WTC11 (cell line): ENCODE measurements around the gene MED8. TPM values are rescaled to one million over a fixed set of nuclear protein-coding genes. Genes with fewer than 3 reads are reported as not detected.

ENCODE experiments used
- ATAC-seq: fragments of 200-7000 bp; cut with Tn5 transposase; 2 replicates; pipeline ENCODE4 v1.10.0; 2021; ENCODE audit warnings: mild to moderate bottlenecking, moderate library complexity
- CTCF ChIA-PET: fragments of 300-600 bp; sonication (Branson Sonifier 250); formaldehyde crosslinking; loops from one replicate; lab custom pipeline; 2021; ENCODE audit warnings: antibody characterized with exemption; lab: Charles Lee
- POLR2A ChIA-PET: fragments of 350-600 bp; sonication (Branson Sonifier 250); formaldehyde crosslinking; loops from one replicate; lab custom pipeline; 2021; ENCODE audit warnings: antibody characterized with exemption; lab: Charles Lee
- DNase-seq: peaks from one replicate; pipeline ENCODE4 v3.0.0; 2021; ENCODE audit warnings: low spot score
- H3K27ac Mint-ChIP-seq: 2 replicates; pipeline ENCODE4 v1.8.0; 2021; ENCODE audit warnings: mixed read lengths
- H3K27me3 Mint-ChIP-seq: 2 replicates; pipeline ENCODE4 v1.8.0; 2021; ENCODE audit warnings: low read depth, mild to moderate bottlenecking, moderate library complexity, mixed read lengths
- H3K36me3 Mint-ChIP-seq: 2 replicates; pipeline ENCODE4 v1.8.0; 2021; ENCODE audit warnings: mixed read lengths
- H3K4me1 Mint-ChIP-seq: 2 replicates; pipeline ENCODE4 v1.8.0; 2022; ENCODE audit warnings: mixed read lengths
- H3K4me3 Mint-ChIP-seq: 2 replicates; pipeline ENCODE4 v1.8.0; 2021; ENCODE audit warnings: mild to moderate bottlenecking, moderate library complexity, mixed read lengths
- H3K9me3 Mint-ChIP-seq: 2 replicates; pipeline ENCODE4 v1.8.0; 2021; ENCODE audit warnings: mixed read lengths
- CBFB ChIP-seq: sonication (generic); formaldehyde crosslinking; IDR thresholded peaks from 2 replicates; pipeline ENCODE4 v1.8.1; 2022; ENCODE audit warnings: mild to moderate bottlenecking, low read depth, missing genetic modification reagents
- CREB1 ChIP-seq: sonication (generic); formaldehyde crosslinking; IDR thresholded peaks from 2 replicates; pipeline ENCODE4 v1.8.0; 2023; ENCODE audit warnings: mild to moderate bottlenecking, missing genetic modification reagents
- CREM ChIP-seq: sonication (generic); formaldehyde crosslinking; IDR thresholded peaks from 2 replicates; pipeline ENCODE4 v1.8.1; 2022; ENCODE audit warnings: mild to moderate bottlenecking, missing genetic modification reagents, moderate library complexity
- FOXJ3 ChIP-seq: sonication (generic); formaldehyde crosslinking; IDR thresholded peaks from 2 replicates; pipeline ENCODE4 v1.9.0; 2021; ENCODE audit warnings: missing genetic modification reagents, mild to moderate bottlenecking, borderline replicate concordance
- FOXP1 ChIP-seq: sonication (generic); formaldehyde crosslinking; IDR thresholded peaks from 2 replicates; pipeline ENCODE4 v1.8.0; 2022; ENCODE audit warnings: missing genetic modification reagents, mild to moderate bottlenecking, moderate library complexity, borderline replicate concordance
- GRHL2 ChIP-seq: fragments of 250-450 bp; sonication (Bioruptor Pico); IDR thresholded peaks from 2 replicates; pipeline ENCODE4 v1.8.0; 2022; ENCODE audit warnings: mild to moderate bottlenecking, moderate library complexity; ENCODE audit not compliant: insufficient replicate concordance, severe bottlenecking
- HMGA2 ChIP-seq: fragments of 250-450 bp; sonication (Bioruptor Pico); IDR thresholded peaks from 2 replicates; pipeline ENCODE4 v1.4.0; 2021; ENCODE audit warnings: mild to moderate bottlenecking, moderate library complexity
- PRRX2 ChIP-seq: fragments of 250-450 bp; sonication (Bioruptor Pico); IDR thresholded peaks from 2 replicates; pipeline ENCODE4 v1.8.0; 2021; ENCODE audit warnings: mild to moderate bottlenecking
- RORB ChIP-seq: fragments of 250-450 bp; sonication (Bioruptor Pico); IDR thresholded peaks from 2 replicates; pipeline ENCODE4 v1.9.0; 2021; ENCODE audit warnings: mild to moderate bottlenecking
- SMAD3 ChIP-seq: sonication (generic); formaldehyde crosslinking; IDR thresholded peaks from 2 replicates; pipeline ENCODE4 v1.8.0; 2022; ENCODE audit warnings: missing genetic modification reagents, mild to moderate bottlenecking, borderline replicate concordance
- SMAD4 ChIP-seq: sonication (generic); formaldehyde crosslinking; IDR thresholded peaks from 2 replicates; pipeline ENCODE4 v1.8.0; 2022; ENCODE audit warnings: mild to moderate bottlenecking, missing genetic modification reagents
- SOX15 ChIP-seq: fragments of 250-450 bp; sonication (Bioruptor Pico); IDR thresholded peaks from 2 replicates; pipeline ENCODE4 v1.9.0; 2021; ENCODE audit warnings: mild to moderate bottlenecking
- SP1 ChIP-seq: sonication (generic); formaldehyde crosslinking; conservative IDR thresholded peaks from 2 replicates; pipeline ENCODE4 v1.8.1; 2022; ENCODE audit warnings: missing genetic modification reagents
- ZNF121 ChIP-seq: sonication (generic); formaldehyde crosslinking; IDR thresholded peaks from 2 replicates; pipeline ENCODE4 v1.8.0; 2023; ENCODE audit warnings: missing genetic modification reagents
- ZNF138 ChIP-seq: sonication (generic); formaldehyde crosslinking; conservative IDR thresholded peaks from 2 replicates; pipeline ENCODE4 v1.8.1; 2022; ENCODE audit warnings: mild to moderate bottlenecking, moderate library complexity, missing genetic modification reagents
- ZNF219 ChIP-seq: sonication (generic); formaldehyde crosslinking; IDR thresholded peaks from 2 replicates; pipeline ENCODE4 v1.8.0; 2023; ENCODE audit warnings: missing genetic modification reagents, mild to moderate bottlenecking, borderline replicate concordance
- ZNF232 ChIP-seq: sonication (generic); formaldehyde crosslinking; IDR thresholded peaks from 2 replicates; pipeline ENCODE4 v1.8.0; 2022; ENCODE audit warnings: mild to moderate bottlenecking, missing genetic modification reagents
- ZNF671 ChIP-seq: fragments of 250-450 bp; sonication (Bioruptor Pico); IDR thresholded peaks from 2 replicates; pipeline ENCODE4 v1.8.0; 2021; ENCODE audit warnings: mild to moderate bottlenecking
- total RNA-seq: library from RNA; stranded (reverse); gene quantifications from 3 replicates; pipeline ENCODE4 v1.2.3, GENCODE V29; 2021
- TF ChIP-seq, protein P1 (sequence below): sonication (generic); formaldehyde crosslinking; IDR thresholded peaks from 2 replicates; pipeline ENCODE4 v1.8.1; 2022; ENCODE audit warnings: mild to moderate bottlenecking, missing genetic modification reagents, moderate library complexity, borderline replicate concordance
- TF ChIP-seq, protein P2 (sequence below): fragments of 250-450 bp; sonication (Bioruptor Pico); IDR thresholded peaks from 2 replicates; pipeline ENCODE4 v1.8.0; 2021; ENCODE audit warnings: mild to moderate bottlenecking
- TF ChIP-seq, protein P3 (sequence below): sonication (generic); formaldehyde crosslinking; IDR thresholded peaks from 2 replicates; pipeline ENCODE4 v1.8.0; 2023; ENCODE audit warnings: missing genetic modification reagents, mild to moderate bottlenecking, borderline replicate concordance
- TF ChIP-seq, protein P4 (sequence below): sonication (generic); formaldehyde crosslinking; IDR thresholded peaks from 2 replicates; pipeline ENCODE4 v1.8.1; 2022; ENCODE audit warnings: low read depth, mild to moderate bottlenecking, moderate library complexity, missing genetic modification reagents, borderline replicate concordance
- TF ChIP-seq, protein P5 (sequence below): sonication (generic); formaldehyde crosslinking; IDR thresholded peaks from 2 replicates; pipeline ENCODE4 v1.8.0; 2023; ENCODE audit warnings: missing genetic modification reagents
- TF ChIP-seq, protein P6 (sequence below): fragments of 250-450 bp; sonication (Bioruptor Pico); IDR thresholded peaks from 2 replicates; pipeline ENCODE4 v1.9.0; 2021; ENCODE audit warnings: moderate library complexity, mild to moderate bottlenecking, inconsistent platforms, borderline replicate concordance
- TF ChIP-seq, protein P7 (sequence below): sonication (generic); formaldehyde crosslinking; IDR thresholded peaks from 2 replicates; pipeline ENCODE4 v1.8.1; 2023; ENCODE audit warnings: mild to moderate bottlenecking, missing genetic modification reagents, moderate library complexity
- TF ChIP-seq, protein P8 (sequence below): fragments of 250-450 bp; sonication (Bioruptor Pico); IDR thresholded peaks from 2 replicates; pipeline ENCODE4 v2.1.2; 2022; ENCODE audit warnings: mild to moderate bottlenecking, moderate library complexity
- TF ChIP-seq, protein P9 (sequence below): fragments of 250-450 bp; sonication (Bioruptor Pico); IDR thresholded peaks from 2 replicates; pipeline ENCODE4 v1.9.0; 2021; ENCODE audit warnings: mild to moderate bottlenecking

MED8 gene
- total RNA-seq, 1 experiment from 2014 or later = 17.7 TPM

DNA sequence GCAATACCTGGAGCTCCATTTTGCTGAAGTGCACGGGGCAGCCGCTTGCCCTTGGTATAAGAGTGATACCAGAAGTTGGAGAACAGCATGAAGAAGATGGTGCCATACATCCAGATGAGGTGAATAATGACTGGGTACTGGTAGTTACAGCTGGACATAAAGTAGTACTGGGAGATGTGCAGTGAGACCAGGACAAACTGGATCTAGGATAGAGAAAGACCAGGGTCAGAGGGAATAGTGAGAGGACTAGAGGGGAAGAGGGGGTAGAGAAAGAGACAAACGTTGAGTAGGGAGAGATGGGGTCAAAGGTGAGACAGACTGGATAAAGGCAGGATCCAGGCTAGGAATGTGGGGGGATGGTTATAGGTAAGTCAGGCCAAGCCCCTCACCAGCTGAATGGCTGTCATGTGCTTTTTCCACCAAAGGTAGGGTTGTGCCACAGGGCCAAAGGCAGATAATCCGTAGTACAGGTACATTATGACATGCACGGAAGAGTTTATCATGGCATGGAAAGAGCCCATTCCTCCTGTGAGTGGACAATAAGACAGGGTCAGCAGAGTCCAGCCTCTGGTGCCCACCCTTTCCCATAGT is 25.6 kb downstream of the MED8 start:
- Mint-ChIP-seq H3K9me3 (no peaks in the 10 kb centered on the region), H3K36me3 (peaks cover 53% of the 10 kb centered on the region), H3K27me3 (no peaks in the 10 kb centered on the region), H3K27ac (peak overlapping the region; percentile 34), H3K4me1 (peaks cover 47% of the 10 kb centered on the region), H3K4me3 (no peak overlapping the region)
- DNase-seq (no peak), ATAC-seq (no peak)
- CTCF ChIA-PET = interaction anchor here (1.5 kb wide), 1 partner anchor 50 kb away, joined by 7 read pairs; no protein-coding TSS in a partner anchor
- POLR2A ChIA-PET = no interaction called here
- TF ChIP-seq CREM = 0 out of 2 replicates have a peak, but pooled peaks have one; percentile 8
- TF ChIP-seq ZNF671 (CRISPR knock-in tag) = peak; percentile 53; the same call in 1 of the 2 replicates
- TF ChIP-seq CREB1 (CRISPR knock-in tag) = no peak
- no peak for TF ChIP-seq SOX15 (CRISPR knock-in tag)
- TF ChIP-seq, protein P1, sequence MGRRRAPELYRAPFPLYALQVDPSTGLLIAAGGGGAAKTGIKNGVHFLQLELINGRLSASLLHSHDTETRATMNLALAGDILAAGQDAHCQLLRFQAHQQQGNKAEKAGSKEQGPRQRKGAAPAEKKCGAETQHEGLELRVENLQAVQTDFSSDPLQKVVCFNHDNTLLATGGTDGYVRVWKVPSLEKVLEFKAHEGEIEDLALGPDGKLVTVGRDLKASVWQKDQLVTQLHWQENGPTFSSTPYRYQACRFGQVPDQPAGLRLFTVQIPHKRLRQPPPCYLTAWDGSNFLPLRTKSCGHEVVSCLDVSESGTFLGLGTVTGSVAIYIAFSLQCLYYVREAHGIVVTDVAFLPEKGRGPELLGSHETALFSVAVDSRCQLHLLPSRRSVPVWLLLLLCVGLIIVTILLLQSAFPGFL (CRISPR knock-in tag) = no peak
- TF ChIP-seq SMAD3 = no peak
- TF ChIP-seq, protein P2, sequence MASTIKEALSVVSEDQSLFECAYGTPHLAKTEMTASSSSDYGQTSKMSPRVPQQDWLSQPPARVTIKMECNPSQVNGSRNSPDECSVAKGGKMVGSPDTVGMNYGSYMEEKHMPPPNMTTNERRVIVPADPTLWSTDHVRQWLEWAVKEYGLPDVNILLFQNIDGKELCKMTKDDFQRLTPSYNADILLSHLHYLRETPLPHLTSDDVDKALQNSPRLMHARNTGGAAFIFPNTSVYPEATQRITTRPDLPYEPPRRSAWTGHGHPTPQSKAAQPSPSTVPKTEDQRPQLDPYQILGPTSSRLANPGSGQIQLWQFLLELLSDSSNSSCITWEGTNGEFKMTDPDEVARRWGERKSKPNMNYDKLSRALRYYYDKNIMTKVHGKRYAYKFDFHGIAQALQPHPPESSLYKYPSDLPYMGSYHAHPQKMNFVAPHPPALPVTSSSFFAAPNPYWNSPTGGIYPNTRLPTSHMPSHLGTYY (CRISPR knock-in tag) = peak; percentile 14; the same call in 1 of the 2 replicates
- TF ChIP-seq, protein P3, sequence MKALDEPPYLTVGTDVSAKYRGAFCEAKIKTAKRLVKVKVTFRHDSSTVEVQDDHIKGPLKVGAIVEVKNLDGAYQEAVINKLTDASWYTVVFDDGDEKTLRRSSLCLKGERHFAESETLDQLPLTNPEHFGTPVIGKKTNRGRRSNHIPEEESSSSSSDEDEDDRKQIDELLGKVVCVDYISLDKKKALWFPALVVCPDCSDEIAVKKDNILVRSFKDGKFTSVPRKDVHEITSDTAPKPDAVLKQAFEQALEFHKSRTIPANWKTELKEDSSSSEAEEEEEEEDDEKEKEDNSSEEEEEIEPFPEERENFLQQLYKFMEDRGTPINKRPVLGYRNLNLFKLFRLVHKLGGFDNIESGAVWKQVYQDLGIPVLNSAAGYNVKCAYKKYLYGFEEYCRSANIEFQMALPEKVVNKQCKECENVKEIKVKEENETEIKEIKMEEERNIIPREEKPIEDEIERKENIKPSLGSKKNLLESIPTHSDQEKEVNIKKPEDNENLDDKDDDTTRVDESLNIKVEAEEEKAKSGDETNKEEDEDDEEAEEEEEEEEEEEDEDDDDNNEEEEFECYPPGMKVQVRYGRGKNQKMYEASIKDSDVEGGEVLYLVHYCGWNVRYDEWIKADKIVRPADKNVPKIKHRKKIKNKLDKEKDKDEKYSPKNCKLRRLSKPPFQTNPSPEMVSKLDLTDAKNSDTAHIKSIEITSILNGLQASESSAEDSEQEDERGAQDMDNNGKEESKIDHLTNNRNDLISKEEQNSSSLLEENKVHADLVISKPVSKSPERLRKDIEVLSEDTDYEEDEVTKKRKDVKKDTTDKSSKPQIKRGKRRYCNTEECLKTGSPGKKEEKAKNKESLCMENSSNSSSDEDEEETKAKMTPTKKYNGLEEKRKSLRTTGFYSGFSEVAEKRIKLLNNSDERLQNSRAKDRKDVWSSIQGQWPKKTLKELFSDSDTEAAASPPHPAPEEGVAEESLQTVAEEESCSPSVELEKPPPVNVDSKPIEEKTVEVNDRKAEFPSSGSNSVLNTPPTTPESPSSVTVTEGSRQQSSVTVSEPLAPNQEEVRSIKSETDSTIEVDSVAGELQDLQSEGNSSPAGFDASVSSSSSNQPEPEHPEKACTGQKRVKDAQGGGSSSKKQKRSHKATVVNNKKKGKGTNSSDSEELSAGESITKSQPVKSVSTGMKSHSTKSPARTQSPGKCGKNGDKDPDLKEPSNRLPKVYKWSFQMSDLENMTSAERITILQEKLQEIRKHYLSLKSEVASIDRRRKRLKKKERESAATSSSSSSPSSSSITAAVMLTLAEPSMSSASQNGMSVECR (CRISPR knock-in tag) = no peak
- TF ChIP-seq, protein P4, sequence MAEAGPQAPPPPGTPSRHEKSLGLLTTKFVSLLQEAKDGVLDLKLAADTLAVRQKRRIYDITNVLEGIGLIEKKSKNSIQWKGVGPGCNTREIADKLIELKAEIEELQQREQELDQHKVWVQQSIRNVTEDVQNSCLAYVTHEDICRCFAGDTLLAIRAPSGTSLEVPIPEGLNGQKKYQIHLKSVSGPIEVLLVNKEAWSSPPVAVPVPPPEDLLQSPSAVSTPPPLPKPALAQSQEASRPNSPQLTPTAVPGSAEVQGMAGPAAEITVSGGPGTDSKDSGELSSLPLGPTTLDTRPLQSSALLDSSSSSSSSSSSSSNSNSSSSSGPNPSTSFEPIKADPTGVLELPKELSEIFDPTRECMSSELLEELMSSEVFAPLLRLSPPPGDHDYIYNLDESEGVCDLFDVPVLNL = no peak
- TF ChIP-seq SMAD4 (CRISPR knock-in tag) = no peak
- TF ChIP-seq, protein P5, sequence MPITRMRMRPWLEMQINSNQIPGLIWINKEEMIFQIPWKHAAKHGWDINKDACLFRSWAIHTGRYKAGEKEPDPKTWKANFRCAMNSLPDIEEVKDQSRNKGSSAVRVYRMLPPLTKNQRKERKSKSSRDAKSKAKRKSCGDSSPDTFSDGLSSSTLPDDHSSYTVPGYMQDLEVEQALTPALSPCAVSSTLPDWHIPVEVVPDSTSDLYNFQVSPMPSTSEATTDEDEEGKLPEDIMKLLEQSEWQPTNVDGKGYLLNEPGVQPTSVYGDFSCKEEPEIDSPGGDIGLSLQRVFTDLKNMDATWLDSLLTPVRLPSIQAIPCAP (CRISPR knock-in tag) = no peak
- no peak for TF ChIP-seq HMGA2 (CRISPR knock-in tag)
- TF ChIP-seq ZNF232 (CRISPR knock-in tag) = no peak
- TF ChIP-seq, protein P6, sequence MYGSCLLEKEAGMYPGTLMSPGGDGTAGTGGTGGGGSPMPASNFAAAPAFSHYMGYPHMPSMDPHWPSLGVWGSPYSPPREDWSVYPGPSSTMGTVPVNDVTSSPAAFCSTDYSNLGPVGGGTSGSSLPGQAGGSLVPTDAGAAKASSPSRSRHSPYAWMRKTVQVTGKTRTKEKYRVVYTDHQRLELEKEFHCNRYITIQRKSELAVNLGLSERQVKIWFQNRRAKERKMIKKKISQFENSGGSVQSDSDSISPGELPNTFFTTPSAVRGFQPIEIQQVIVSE (CRISPR knock-in tag) = no peak
- no peak for TF ChIP-seq SP1 (CRISPR knock-in tag)
- no peak for TF ChIP-seq ZNF138 (CRISPR knock-in tag)
- TF ChIP-seq PRRX2 (CRISPR knock-in tag) = peak; percentile 18; the same call in 1 of the 2 replicates
- no peak for TF ChIP-seq CBFB
- TF ChIP-seq ZNF219 (CRISPR knock-in tag) = no peak
- TF ChIP-seq GRHL2 (CRISPR knock-in tag) = no peak
- TF ChIP-seq ZNF121 = no peak
- no peak for TF ChIP-seq FOXJ3 (CRISPR knock-in tag)
- TF ChIP-seq, protein P7, sequence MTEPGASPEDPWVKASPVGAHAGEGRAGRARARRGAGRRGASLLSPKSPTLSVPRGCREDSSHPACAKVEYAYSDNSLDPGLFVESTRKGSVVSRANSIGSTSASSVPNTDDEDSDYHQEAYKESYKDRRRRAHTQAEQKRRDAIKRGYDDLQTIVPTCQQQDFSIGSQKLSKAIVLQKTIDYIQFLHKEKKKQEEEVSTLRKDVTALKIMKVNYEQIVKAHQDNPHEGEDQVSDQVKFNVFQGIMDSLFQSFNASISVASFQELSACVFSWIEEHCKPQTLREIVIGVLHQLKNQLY (CRISPR knock-in tag) = no peak
- TF ChIP-seq, protein P8, sequence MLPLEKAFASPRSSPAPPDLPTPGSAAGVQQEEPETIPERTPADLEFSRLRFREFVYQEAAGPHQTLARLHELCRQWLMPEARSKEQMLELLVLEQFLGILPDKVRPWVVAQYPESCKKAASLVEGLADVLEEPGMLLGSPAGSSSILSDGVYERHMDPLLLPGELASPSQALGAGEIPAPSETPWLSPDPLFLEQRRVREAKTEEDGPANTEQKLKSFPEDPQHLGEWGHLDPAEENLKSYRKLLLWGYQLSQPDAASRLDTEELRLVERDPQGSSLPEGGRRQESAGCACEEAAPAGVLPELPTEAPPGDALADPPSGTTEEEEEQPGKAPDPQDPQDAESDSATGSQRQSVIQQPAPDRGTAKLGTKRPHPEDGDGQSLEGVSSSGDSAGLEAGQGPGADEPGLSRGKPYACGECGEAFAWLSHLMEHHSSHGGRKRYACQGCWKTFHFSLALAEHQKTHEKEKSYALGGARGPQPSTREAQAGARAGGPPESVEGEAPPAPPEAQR (CRISPR knock-in tag) = no peak
- TF ChIP-seq, protein P9, sequence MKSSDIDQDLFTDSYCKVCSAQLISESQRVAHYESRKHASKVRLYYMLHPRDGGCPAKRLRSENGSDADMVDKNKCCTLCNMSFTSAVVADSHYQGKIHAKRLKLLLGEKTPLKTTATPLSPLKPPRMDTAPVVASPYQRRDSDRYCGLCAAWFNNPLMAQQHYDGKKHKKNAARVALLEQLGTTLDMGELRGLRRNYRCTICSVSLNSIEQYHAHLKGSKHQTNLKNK (CRISPR knock-in tag) = no peak
- no peak for TF ChIP-seq FOXP1 (CRISPR knock-in tag)
- no peak for TF ChIP-seq RORB (CRISPR knock-in tag)
